Muscle layer of colon (tissue), 2 donors: ENCODE results near the gene SEMA4C.

Source experiments
- H3K27ac ChIP-seq: one replicate; pipeline ENCODE4 v1.7.0; 2013; ENCODE audit warnings: low read depth, mild to moderate bottlenecking, low read length, moderate library complexity
- H3K27me3 ChIP-seq, 2 donors: one replicate each; pipeline ENCODE4 v1.7.0; 2013; ENCODE audit warnings: low read length in 2 of 2, mild to moderate bottlenecking in 2 of 2; ENCODE audit not compliant: insufficient read depth in 2 of 2, control insufficient read depth in 1 of 2
- H3K36me3 ChIP-seq: one replicate; pipeline ENCODE4 v1.7.0; 2013; ENCODE audit warnings: mild to moderate bottlenecking, low read length; ENCODE audit not compliant: insufficient read depth
- H3K4me1 ChIP-seq: one replicate; pipeline ENCODE4 v1.7.0; 2013; ENCODE audit warnings: mild to moderate bottlenecking, low read length; ENCODE audit not compliant: insufficient read depth
- H3K4me3 ChIP-seq, 2 donors: one replicate each; pipeline ENCODE4 v1.7.0; 2013; ENCODE audit warnings: low read length in 2 of 2, low read depth in 1 of 2, mild to moderate bottlenecking in 1 of 2, moderate library complexity in 1 of 2
- H3K9ac ChIP-seq: one replicate; pipeline ENCODE4 v1.7.0; 2013; ENCODE audit warnings: low read length
- H3K9me3 ChIP-seq: one replicate; pipeline ENCODE4 v1.7.0; 2013; ENCODE audit warnings: mild to moderate bottlenecking, low read length
- donor health status: abdominal sarcoma.
- donor health status: Adenocarcinoma of cecum.

Gene SEMA4C

DNA sequence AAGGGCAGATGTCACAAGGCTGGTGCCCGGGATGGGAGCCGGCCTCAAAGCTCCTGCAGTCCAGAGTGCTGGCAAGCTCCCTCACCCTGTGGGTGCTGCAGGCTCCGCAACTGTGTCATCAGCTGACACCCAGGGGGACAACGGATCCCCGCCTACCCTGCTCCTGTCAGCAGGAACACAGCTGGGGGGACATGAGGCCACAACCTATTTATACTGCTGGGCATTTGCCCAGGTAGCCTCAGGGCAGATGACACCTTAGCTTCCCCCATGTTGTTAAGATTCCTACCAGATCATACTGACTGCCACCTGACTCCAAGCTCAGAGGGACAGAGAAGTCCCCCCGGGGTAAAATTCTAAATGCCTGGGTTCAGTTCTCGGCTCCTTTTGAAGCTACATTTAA is 27.3 kb downstream of the SEMA4C start:
- Histone ChIP-seq H3K4me3 (no peak overlapping the region), H3K36me3 (peaks cover 32% of the 10 kb centered on the region), H3K27me3 (no peaks in the 10 kb centered on the region), H3K27ac (no peak overlapping the region), H3K4me1 (peaks cover 9% of the 10 kb centered on the region), H3K9ac (no peak overlapping the region), H3K9me3 (no peaks in the 10 kb centered on the region)

DNA sequence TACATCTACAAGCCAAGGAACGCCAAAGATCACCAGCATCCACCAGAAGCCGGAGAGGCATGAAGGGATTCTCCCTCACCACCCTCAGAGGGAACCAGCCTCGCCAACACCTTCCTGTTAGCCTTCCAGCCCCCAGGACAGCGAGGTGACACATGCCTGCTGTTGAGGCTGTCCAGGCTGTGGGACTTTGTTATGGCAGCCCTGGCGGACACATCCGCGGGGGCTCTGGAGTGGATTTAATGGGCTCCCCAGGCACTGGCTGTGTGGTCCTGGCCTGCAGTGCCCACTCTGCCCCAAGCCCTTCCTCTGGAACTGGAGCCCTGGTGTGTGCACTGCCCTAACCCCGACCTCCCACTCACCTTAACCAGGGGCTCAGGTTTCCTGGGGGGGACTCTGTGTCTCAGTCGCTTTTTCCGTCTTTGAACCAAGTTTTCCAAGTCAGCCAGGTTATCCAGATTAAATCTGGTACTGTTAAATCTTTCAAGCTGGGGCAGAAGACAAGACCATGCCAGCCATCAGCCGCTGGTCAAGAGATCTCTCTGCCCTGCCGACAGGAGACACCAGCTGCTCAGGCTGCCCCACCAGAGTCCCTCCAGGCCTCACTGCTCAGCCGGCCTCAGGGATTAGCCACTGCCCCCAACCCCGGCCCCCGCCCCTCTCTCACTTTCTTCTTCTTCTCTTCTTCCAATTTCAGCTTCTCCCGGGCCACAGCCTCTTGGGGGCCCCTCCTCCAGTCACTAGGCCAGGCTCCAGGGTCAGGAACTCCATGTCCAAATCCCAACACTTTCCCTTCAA is 28.0 kb downstream of the SEMA4C start:
- Histone ChIP-seq H3K9me3 (no peaks in the 10 kb centered on the region), H3K4me3 (no peak overlapping the region), H3K9ac (no peak overlapping the region), H3K27ac (no peak overlapping the region), H3K27me3 (no peaks in the 10 kb centered on the region), H3K36me3 (peaks cover 33% of the 10 kb centered on the region), H3K4me1 (peaks cover 9% of the 10 kb centered on the region)

DNA sequence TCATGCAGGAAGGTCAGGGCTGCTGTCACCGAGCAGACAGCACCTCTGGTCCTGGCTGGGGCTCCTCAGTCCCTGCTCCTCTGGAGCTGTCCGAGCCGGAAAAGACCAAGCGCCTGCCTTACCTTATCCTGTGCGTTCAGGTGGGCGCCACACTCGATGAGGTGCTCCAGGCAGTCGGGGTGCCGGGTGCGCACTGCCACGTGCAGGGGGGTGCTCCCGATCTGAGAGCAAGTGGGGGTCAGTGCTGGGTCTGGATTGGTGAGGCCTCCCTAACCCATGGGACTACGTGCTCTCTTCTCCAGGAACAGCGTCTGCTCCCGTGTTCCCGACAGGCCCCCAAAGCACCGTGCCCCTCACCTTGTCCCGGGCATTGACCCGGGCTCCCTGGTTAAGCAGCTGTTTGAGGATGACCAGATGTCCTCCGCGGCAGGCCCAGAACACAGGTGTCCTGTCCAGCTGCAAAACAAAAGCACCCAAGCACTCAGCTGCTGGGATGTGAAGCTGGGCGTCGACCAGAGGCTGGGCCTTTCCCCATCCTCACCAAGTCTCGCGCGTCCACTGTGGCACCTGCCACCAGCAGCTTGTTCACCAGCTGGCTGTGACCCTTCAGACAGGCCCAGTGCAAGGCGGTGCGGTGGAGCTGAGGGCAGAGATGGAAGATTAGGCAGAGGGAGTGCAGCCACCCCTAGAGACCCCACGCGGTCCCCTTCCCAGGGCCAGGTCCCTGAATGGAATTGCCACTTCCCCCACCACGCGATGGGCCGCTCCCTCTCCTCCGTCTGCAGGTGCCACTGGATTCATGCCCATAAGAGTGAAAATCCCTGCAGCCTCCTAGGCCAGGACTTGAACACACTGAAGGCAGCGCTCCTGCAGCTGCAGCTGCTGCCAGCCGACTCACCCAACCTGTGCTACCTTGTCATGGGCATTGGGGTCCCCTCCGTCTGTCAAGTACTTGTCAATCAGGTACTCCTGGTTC is 29.7 kb downstream of the SEMA4C start:
- H3K36me3 ChIP-seq: peaks cover 26% of the 10 kb centered on the region
- peak overlapping the region in 1 of 2 donors; percentile 6 for H3K4me3 ChIP-seq
- no peaks in the 10 kb centered on the region for H3K27me3 ChIP-seq
- H3K4me1 ChIP-seq: peaks cover 9% of the 10 kb centered on the region
- H3K27ac ChIP-seq: no peak overlapping the region
- H3K9me3 ChIP-seq: no peaks in the 10 kb centered on the region
- H3K9ac ChIP-seq: no peak overlapping the region

DNA sequence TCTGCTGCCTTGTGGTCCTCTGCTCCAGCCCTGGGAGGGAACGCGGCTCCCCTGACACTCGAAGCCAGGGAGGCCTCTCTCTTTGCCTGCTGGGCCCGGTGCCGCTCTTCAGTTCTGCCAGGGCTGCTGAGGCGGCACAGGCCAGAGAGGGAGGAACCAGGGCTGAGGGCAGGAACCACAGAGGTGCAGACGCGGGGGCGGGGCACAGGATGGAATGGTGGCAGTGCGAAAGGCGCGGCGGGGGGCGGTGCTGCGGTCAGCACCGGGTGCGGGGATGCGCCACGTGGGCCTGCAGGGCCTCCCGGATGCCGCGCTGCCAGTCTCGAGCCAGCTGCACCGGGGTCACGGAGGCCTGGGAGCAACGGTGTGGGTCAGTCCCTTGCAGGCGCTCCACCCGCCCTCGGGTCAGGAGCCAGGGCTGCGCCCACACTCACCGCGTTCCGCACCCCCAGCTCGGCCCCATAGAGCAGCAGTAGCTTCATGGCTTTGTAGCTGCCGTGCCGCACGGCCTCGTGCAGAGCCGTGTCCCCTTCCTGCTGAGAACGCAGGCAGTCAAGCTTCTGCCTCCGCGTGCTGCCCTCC is 30.5 kb downstream of the SEMA4C start:
- H3K9ac ChIP-seq: no peak overlapping the region
- H3K27ac ChIP-seq: no peak overlapping the region
- peaks cover 9% of the 10 kb centered on the region for H3K4me1 ChIP-seq
- H3K27me3 ChIP-seq: no peaks in the 10 kb centered on the region
- H3K36me3 ChIP-seq: peaks cover 26% of the 10 kb centered on the region
- no peaks in the 10 kb centered on the region for H3K9me3 ChIP-seq
- peak overlapping the region in 1 of 2 donors; percentile 6 for H3K4me3 ChIP-seq

DNA sequence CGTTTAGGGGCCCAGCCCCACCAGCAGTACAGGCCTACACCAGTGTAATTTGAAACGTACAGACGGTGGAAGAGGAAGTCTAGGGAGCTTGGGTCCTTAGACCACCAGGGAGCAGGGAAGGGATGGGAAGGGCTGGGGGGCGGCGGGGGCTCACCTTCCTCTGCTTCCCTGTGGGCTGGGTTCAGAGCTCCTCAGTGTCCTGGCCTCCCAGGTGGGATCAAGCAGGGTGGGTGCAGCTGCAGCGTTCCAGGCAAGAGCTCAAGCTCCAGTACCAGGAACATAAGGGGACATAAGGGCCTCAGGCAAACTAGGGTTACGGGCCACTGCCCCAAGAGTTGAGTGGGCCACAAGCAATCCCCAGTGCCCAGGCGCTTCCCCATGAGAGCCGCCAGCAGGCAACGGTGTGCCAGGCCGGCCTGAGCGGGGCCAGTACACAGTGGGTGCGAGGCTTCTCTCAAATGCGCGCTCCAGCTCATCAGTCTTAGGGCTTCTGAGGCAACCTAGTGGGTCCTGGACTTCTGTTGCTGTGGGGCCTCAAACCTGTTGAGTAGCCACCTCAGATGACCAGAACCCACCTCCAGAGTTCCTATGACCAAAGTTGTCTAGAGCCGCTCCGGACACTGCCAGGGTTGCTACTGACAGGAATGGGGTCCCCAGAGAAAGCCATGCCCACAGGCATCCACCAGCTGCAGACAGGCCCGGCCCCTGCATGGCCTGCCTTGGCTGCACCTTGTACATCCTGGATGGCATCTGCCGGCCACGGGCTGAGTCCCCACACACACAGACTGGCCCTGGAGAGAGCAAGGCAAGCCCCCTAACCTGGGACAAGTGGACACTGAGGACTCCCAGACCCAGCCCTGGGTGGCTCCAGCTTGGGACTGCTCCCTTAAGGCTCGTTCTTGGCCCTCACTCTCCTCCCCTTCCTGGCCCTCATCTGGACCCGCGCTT is 31.3 kb downstream of the SEMA4C start:
- Histone ChIP-seq H3K27ac (no peak overlapping the region), H3K4me1 (peaks cover 9% of the 10 kb centered on the region), H3K27me3 (no peaks in the 10 kb centered on the region), H3K9me3 (no peaks in the 10 kb centered on the region), H3K4me3 (no peak overlapping the region), H3K36me3 (peaks cover 26% of the 10 kb centered on the region), H3K9ac (no peak overlapping the region)

DNA sequence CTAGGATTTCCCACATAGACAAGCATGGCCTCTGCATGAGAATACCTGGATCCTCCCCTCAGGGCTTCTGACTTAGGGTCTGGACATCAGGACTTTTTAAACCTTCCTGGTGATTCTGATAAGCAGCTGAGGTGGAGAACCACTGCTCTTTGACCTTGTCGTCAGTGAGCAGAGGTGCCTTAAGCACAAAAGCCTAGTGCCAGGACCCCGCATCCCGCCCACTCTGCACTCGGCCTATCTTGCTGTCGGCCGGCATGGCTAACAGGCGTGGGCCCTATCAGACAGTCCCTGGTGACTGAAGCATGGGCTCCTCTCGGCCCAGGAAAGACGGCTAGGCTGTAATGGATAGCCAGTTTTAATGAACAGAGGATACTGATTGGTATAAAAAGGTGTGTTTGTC is 32.3 kb downstream of the SEMA4C start:
- peaks cover 37% of the 10 kb centered on the region for H3K36me3 ChIP-seq
- no peak overlapping the region for H3K27ac ChIP-seq
- no peak overlapping the region for H3K4me3 ChIP-seq

DNA sequence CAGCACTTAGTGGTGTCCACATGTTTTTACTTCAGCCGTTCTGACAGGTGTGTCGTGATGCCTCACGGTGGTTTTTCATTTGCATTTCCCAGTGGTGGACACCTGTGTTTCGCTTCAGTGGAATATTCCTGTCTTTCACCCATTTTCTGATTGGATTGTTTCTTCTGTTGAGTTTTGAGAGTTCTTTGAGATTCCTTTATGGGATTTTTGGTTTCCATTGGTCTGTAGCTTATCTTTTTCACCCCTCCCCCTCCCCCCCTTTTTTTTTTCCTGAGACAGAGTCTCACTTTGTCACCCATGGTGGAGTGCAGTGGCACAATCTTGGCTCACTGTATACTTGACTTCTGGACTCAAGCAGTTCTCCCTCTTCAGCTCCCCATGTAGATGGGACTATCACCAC is 34.0 kb downstream of the SEMA4C start:
- Histone ChIP-seq H3K9ac (no peak overlapping the region), H3K36me3 (peaks cover 53% of the 10 kb centered on the region), H3K27ac (no peak overlapping the region), H3K4me3 (no peak overlapping the region), H3K9me3 (no peaks in the 10 kb centered on the region), H3K4me1 (peaks cover 9% of the 10 kb centered on the region), H3K27me3 (no peaks in the 10 kb centered on the region)

More for the DNA sequence above, 32.3 kb downstream of the SEMA4C start:
- no peaks in the 10 kb centered on the region for H3K27me3 ChIP-seq
- no peak overlapping the region for H3K9ac ChIP-seq
- H3K9me3 ChIP-seq: no peaks in the 10 kb centered on the region
- peaks cover 9% of the 10 kb centered on the region for H3K4me1 ChIP-seq

DNA sequence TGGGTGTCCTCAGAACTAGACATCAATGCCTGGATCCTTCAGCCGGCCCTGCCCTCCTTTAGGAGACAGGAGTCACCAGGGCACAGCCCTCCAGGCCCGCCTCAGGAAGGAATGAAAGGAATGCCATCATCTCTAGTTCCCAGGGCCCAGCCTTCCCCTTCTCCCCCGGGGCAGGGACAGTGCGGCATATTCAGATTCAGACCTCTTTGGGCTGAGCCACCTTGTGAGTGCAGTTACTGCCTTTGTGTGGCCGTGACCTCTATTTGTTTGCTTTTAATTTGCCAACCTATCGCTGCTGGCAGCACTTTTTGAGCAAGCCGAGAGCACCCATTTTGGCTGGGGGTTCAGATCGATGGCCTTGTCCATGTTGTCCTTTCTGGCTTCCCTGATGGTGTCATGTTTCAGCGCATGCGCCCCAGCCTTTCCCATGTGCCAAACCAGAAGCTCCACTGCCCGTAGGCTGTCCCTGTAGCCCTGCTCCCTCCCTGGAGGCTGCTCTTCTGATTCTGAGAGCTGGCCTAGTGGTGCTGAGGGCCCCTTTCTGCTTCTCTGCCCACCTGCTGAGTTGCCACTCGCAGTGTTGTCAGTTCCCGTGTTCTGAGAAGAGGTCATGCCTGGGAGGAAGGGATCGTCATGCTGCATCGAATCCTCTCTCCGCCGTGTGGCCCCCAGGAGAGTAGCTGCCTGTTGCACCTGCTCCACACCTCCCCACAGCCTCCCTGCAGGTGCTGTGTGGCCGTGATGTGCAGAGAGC is 36.9 kb downstream of the SEMA4C start:
- H3K4me3 ChIP-seq: no peak overlapping the region
- peaks cover 65% of the 10 kb centered on the region for H3K36me3 ChIP-seq
- H3K9me3 ChIP-seq: no peaks in the 10 kb centered on the region
- H3K27ac ChIP-seq: no peak overlapping the region
- no peaks in the 10 kb centered on the region for H3K4me1 ChIP-seq
- no peak overlapping the region for H3K9ac ChIP-seq
- H3K27me3 ChIP-seq: no peaks in the 10 kb centered on the region

DNA sequence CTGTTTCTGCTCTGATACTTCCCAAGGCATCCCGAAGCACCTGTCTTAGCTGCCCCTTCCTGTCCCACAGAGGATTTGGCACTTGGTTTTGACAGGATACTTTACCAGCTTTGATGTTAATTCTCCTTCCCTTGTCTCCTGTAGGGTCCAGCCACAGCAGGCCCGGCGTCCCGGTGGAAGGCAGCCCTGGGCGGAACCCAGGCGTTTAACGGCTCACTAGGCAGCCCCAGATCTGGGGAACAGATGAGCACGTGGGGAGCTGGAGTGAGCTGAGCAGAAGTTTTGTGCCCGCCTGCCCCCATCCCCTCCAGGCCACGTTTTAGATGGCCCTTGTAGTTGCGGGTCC is 37.5 kb downstream of the SEMA4C start:
- H3K27ac ChIP-seq: no peak overlapping the region
- no peaks in the 10 kb centered on the region for H3K27me3 ChIP-seq
- no peak overlapping the region for H3K4me3 ChIP-seq
- peaks cover 65% of the 10 kb centered on the region for H3K36me3 ChIP-seq
- no peaks in the 10 kb centered on the region for H3K9me3 ChIP-seq
- H3K4me1 ChIP-seq: no peaks in the 10 kb centered on the region
- H3K9ac ChIP-seq: no peak overlapping the region

DNA sequence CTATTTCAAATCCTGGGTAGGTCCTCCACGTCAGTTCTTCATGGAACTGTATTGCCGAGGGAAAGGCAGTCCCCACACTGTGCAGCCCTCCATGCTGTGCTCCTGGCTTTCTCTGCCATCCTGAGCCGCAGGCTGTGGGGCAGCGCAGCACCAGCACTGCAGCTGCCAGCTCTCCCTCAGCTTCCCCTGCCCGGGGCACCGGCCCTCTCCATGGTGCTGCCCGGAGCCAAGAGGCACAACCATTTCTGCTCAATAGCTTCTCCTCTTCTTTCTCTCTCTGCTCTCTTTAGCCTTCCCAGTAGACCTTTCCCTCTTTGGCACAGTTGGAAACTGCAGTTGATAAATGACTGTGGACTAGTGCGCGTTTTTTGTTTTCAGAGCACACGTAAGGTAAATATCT is 38.2 kb downstream of the SEMA4C start:
- Histone ChIP-seq H3K4me3 (no peak overlapping the region), H3K4me1 (no peaks in the 10 kb centered on the region), H3K9ac (no peak overlapping the region), H3K27me3 (no peaks in the 10 kb centered on the region), H3K9me3 (no peaks in the 10 kb centered on the region), H3K27ac (no peak overlapping the region), H3K36me3 (peaks cover 62% of the 10 kb centered on the region)
